Pancreas (tissue), 10 donors: ENCODE measurements around the gene MYBPC2. TPM values are rescaled to one million over a fixed set of nuclear protein-coding genes. Genes with fewer than 3 reads are reported as not detected.

Source experiments
- ATAC-seq, 4 donors: fragments of 200-7000 bp; cut with Tn5 transposase; one replicate each; pipeline versions ENCODE4 v1.8.0 to v1.9.1; 2020; ENCODE audit warnings: mild to moderate bottlenecking in 4 of 4, moderate library complexity in 4 of 4
- DNase-seq, 6 donors: peaks; one replicate each; pipeline ENCODE4 v3.0.0-alpha.2; 2020
- FAIRE-seq: peaks from 2 replicates; lab custom pipeline; 2012; peaks lifted over from hg19 to GRCh38; lab: Jason Lieb, UNC
- H3K27ac ChIP-seq, 4 donors: fragments of 200-600 bp; sonication (generic); 1 replicate in 3 of 4; 2 replicates in 1 of 4; pipeline versions ENCODE4 v1.5.0 to v1.8.0; 2020
- H3K27me3 ChIP-seq, 4 donors: fragments of 200-600 bp; one replicate each; pipeline ENCODE4 v1.8.0; 2021
- H3K36me3 ChIP-seq, 3 donors: fragments of 200-600 bp; sonication (generic) in 1 of 3; one replicate each; pipeline versions ENCODE4 v1.5.0 to v1.8.0; 2020 to 2021
- H3K4me1 ChIP-seq, 3 donors: fragments of 200-600 bp; one replicate each; pipeline ENCODE4 v1.8.0; 2021
- H3K4me3 ChIP-seq, 4 donors: fragments of 200-600 bp; sonication (generic) in 2 of 4; one replicate each; pipeline versions ENCODE4 v1.5.0 to v1.8.0; 2020 to 2021
- H3K9me3 ChIP-seq, 4 donors: fragments of 200-600 bp; one replicate each; pipeline ENCODE4 v1.8.0; 2021
- WGBS, 2 donors: extraction: QIAGEN DNeasy Blood & Tissue Kit; methylation state at CpG; one replicate each; pipeline ENCODE4 v1.1.7; 2013; 5-methylcytosine and 5-hydroxymethylcytosine counted together
- intact Hi-C, 3 donors: fragments of 100-400 bp; cut with DNase I; formaldehyde crosslinking; loops; one replicate each; pipeline versions ENCODE4 v1.11.1 to v1.14.2; 2022
- polyA plus RNA-seq, 2 donors: library from polyadenylated mRNA; stranded (reverse); fragments of 200-250 nt; gene quantifications; one replicate each; pipeline ENCODE4 v1.2.3, GENCODE V29; 2013
- total RNA-seq, 6 donors: library from RNA; stranded (reverse); fragmentation: NEBNext Ultra II Directional in 4 of 6; extraction: Animal tissue kit (Norgen Biotek cat#: 25700) in 4 of 6; gene quantifications; one replicate each; pipeline versions ENCODE4 v1.2.1 to v1.2.4, GENCODE V29; 2021 to 2023
- TF ChIP-seq, protein P1 (sequence below), 4 donors: fragments of 200-600 bp; sonication (generic) in 3 of 4; IDR thresholded peaks; one replicate each; pipeline versions ENCODE4 v1.5.0 to v1.8.0; 2021; ENCODE audit warnings: antibody characterized with exemption in 4 of 4
- donor health status: healthy with polysubstance abuse.
- donor health status: DM: no; HTN: no; CAD: no; lungs with moderate emphysema.
- donor health status: DM: no; HTN: no; CAD: no.
- donor health status: control.
- donor health status: control.
- donor health status: Bipolar disorder and iron deficiency.
- donor health status: DM: yes; HTN: yes; CAD: no.
- donor health status: DM: no; HTN: no; CAD: no.
- donor health status: DM: no; HTN: no; CAD: no.
- donor health status: DM: yes; HTN: yes; CAD: no.

The MYBPC2 gene
- total and polyA plus RNA-seq, 8 donors = 0.02 to 1.7 (median 1.5) TPM; not detected in 5

DNA sequence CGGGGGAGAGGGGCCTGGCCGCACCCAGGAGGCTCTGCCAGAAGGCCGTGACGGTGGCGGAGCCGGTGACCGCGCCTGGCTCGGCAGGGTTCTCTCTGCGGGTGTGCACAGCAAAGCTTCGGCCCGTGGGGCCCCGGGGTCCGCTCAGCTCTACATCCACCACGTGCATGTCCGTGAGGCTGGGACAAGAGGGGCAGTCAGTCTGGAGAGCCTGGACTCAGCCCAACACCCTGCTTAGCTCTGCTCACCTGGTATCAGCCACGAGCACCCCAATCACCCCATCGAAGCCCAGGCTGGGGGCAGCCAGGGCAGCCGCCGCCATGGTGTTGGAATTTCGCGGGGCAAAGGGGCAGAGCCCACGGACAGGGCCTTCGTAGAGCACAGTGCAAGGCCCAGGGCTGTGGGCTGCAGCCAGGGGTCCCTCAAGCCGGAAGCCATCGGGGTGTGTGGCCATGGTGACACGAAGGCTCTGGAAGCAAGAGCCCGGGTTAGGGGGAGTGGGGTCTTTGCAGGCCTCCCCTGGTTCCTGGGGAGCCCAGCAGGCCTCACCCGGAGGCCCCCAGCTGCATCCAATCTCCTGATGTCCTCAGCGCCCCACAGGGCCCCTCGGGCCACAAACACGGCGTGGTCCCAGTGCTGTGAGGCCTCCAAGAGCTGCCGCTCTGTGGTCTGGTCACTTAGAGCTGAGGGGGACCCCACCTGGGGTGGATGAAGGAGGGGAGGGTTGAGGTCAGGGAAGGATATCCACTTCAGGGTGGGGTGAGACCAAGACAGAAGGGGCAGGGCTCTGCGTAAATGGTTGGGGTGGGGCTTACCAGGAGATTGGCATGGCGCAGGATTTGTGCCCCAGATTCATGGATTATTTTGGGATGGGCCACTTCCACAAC lies 79.7 kb downstream of the MYBPC2 start:
- Histone ChIP-seq H3K36me3 (no peaks in the 10 kb centered on the region), H3K27ac (no peak overlapping the region), H3K4me1 (no peaks in the 10 kb centered on the region), H3K4me3 (no peak overlapping the region), H3K9me3 (no peaks in the 10 kb centered on the region), H3K27me3 (no peaks in the 10 kb centered on the region)
- intact Hi-C loops = no loop called here
- DNase-seq (peak in 4 of 6 donors; percentile 48 to 84 (median 64)), ATAC-seq (no peak), FAIRE-seq (no peak)
- TF ChIP-seq, protein P1, sequence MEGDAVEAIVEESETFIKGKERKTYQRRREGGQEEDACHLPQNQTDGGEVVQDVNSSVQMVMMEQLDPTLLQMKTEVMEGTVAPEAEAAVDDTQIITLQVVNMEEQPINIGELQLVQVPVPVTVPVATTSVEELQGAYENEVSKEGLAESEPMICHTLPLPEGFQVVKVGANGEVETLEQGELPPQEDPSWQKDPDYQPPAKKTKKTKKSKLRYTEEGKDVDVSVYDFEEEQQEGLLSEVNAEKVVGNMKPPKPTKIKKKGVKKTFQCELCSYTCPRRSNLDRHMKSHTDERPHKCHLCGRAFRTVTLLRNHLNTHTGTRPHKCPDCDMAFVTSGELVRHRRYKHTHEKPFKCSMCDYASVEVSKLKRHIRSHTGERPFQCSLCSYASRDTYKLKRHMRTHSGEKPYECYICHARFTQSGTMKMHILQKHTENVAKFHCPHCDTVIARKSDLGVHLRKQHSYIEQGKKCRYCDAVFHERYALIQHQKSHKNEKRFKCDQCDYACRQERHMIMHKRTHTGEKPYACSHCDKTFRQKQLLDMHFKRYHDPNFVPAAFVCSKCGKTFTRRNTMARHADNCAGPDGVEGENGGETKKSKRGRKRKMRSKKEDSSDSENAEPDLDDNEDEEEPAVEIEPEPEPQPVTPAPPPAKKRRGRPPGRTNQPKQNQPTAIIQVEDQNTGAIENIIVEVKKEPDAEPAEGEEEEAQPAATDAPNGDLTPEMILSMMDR (IDR thresholded peaks at IDR 0.05) = no peak
- 83 to 90% methylated on average over 29 to 36 of the region's 36 CpGs for WGBS, 2 donors

DNA sequence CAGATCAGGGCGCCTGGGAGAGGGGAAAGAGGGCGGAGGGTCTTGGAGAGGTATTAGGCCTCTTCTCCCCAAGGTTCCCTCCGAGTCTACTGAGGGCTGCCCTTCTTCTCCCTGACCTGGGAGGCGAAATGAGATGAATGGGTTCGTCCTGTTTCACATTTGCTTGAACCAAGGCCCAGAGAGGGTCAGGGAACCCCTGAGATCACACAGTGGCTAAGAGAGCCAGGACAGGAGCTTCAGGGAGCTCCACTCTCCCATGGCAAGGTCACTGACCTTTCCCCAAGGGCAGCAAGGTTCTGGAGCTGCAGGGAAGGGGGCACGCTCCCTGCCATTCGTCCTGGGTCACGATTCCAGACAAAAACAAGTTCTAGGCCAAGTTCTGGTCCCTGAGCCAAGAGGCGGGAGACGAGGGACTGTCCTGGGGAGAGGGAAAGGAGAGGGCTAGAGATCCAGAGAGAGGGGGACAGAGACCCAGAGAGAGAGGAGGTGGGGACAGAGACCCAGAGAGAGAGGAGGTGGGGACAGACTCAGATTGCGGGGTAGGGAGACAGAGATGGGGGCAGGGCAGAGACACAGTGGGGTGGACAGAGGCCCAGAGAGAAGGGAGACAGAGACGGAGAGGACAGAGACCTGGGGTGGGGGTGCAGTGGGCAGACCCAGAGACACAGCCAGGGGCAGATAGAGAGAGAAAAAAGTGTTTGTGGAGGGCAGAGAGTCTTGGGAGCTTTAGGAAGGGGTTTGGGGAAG lies 80.5 kb downstream of the MYBPC2 start:
- no peaks in the 10 kb centered on the region for H3K4me1 ChIP-seq
- H3K4me3 ChIP-seq = no peak overlapping the region
- FAIRE-seq (no peak), ATAC-seq (no peak), DNase-seq (peak in 2 of 6 donors; percentile 25 to 47)
- WGBS, 2 donors = 42 to 44% methylated on average over 12 of the region's 12 CpGs
- no peaks in the 10 kb centered on the region for H3K9me3 ChIP-seq
- TF ChIP-seq, protein P1 (IDR thresholded peaks at IDR 0.05) = no peak
- no peak overlapping the region for H3K27ac ChIP-seq
- H3K27me3 ChIP-seq = no peaks in the 10 kb centered on the region
- H3K36me3 ChIP-seq = no peaks in the 10 kb centered on the region
- intact Hi-C loops = no loop called here

DNA sequence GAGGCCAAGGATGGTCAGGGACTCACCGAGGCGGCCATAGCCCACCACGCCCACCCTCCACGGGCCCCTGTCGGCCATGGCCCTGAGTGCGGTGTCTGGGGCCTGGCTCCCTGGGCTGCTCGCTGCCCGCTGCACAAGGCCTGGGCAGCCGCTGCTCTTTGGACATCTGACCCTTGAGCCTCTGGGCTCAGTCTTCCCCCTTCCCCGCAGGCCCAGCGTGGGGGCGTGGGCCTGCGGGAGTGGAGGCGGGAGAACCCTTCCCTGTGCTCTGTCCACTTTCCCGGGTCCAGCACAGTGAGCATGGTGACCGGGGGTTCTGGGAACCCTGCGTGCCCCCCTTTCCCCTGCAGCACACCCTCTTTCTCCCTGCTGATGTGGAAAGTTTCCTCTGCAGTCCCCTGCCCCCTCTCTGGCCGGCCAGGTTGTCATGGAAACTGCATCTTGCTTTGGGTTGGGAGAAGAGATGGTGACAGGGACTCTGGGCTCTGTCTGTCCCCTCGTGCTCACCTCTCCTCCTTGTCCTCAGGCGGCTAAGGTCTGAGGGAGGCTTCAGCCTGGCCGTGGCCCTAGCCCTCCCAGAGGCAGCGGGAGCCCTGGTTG lies 81.2 kb downstream of the MYBPC2 start, which contains the start of gene ASPDH:
TSS of gene ASPDH (minus strand) at position 168 of the 600 bp plus-strand sequence. CDS start at position 78, 90 bp downstream.
- Histone ChIP-seq H3K9me3 (no peaks in the 10 kb centered on the region), H3K4me3 (no peak within 1 kb of the TSS), H3K27ac (no peak within 1 kb of the TSS), H3K4me1 (no peaks in the 10 kb centered on the region), H3K27me3 (no peaks in the 10 kb centered on the region), H3K36me3 (no peaks in the 10 kb centered on the region)
- TF ChIP-seq, protein P1 (IDR thresholded peaks at IDR 0.05) = no peak
- intact Hi-C loops = no loop called here
- ATAC-seq (no peak), DNase-seq (peak in 2 of 6 donors; percentile 57 to 58), FAIRE-seq (no peak)
- WGBS, 2 donors = 28 to 31% methylated on average over 14 to 22 of the region's 22 CpGs

DNA sequence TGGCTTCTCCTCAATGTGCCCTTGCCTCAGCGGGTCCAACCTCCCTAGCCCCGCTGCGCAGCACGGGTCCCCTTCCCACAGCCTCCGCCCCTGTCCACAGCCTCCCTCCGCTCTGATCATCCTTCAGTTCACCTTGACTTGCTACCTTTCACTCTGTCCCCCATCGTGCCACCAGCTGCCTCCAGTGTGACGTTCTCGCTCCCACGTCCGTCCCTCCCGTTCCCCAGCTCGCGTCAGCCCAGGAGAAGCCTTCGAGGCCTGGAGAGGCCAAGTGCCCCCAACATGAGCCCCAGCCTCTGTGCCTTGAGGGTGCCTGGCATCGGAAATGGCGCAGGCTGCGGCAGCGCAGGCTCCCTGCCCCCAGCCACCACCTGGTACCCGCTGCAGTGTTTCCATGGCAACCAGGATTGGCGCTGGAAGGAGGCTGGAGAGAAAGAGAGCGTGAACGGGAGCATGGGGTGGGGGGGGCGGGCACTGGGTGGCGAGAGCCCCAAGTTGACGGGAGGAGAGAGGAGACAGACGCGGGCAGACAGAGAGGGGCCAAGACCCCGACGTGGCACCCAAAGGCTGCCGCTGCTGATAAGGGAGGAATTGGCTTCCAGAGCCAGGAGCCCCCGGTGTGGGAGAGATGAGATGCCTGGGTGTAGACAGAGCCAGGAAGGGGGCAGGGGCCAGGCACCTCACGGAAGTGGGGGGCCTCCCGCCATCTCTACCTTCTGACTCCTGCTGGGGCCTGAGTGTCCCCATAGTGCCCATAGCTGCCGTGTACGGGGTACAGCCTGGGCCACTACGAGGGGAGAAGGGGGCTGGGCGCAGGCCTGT lies 81.9 kb downstream of the MYBPC2 start:
- 28% methylated on average over 35 to 38 of the region's 38 CpGs for WGBS, 2 donors
- H3K27ac ChIP-seq = no peak overlapping the region
- H3K36me3 ChIP-seq = no peaks in the 10 kb centered on the region
- ATAC-seq = no peak
- FAIRE-seq = no peak
- H3K27me3 ChIP-seq = no peaks in the 10 kb centered on the region
- H3K4me1 ChIP-seq = no peaks in the 10 kb centered on the region
- H3K9me3 ChIP-seq = no peaks in the 10 kb centered on the region
- H3K4me3 ChIP-seq = no peak overlapping the region
- intact Hi-C loops = no loop called here
- TF ChIP-seq, protein P1 (IDR thresholded peaks at IDR 0.05) = no peak
- peak in 3 of 6 donors; percentile 13 to 73 (median 54) for DNase-seq
